ENCODE data around the gene TTLL3. TPM values are rescaled to one million over a fixed set of nuclear protein-coding genes. Genes with fewer than 3 reads are reported as not detected.
"Not testable (repeated sequence)": the region's sequence is repeated elsewhere in the genome, so short reads cannot be mapped to it uniquely, and the experiment has no call there.

The TTLL3 gene
- polyA plus RNA-seq, 3 donors = 18.4 to 39.7 (median 28.9) TPM

DNA sequence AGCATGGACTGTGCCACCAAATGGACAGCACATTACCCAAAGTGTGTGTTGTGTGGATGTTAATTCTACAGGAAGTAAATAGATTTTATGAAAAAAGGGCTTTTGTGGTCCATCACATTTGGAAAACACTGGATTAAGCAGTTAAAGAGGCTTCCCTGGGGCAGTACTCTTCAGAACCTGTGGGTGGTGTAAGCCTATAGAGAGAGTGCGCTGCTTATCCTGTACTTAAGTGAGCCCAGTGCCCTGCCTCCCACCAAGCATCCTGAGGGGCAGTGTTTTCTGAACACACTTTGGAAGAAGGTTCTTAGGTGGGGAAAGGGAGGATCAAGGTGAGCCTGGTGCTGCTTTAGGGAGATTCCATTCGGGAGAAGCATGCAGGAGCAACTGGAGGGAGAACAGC, 10.9 kb downstream of the TTLL3 start:
- WGBS, 3 donors = 54 to 86% (median 85%) methylated on average over 2 of the region's 2 CpGs
- H3K27ac ChIP-seq (ENCODE audit: low read depth, low read length) = no peak overlapping the region

- H3K27ac ChIP-seq (ENCODE audit: low read depth, low read length) = no peak overlapping the region
- WGBS, 3 donors = 70 to 79% (median 73%) methylated on average over 14 of the region's 14 CpGs
Measured at GRCh38 chr3:9825451-9826040, 15.5 kb downstream of the TTLL3 start.

- no peak overlapping the region for H3K27ac ChIP-seq (ENCODE audit: low read depth, low read length)
- 71 to 82% (median 82%) methylated on average over 20 of the region's 20 CpGs for WGBS, 3 donors
Measured at GRCh38 chr3:9826815-9827573, 16.9 kb downstream of the TTLL3 start.

DNA sequence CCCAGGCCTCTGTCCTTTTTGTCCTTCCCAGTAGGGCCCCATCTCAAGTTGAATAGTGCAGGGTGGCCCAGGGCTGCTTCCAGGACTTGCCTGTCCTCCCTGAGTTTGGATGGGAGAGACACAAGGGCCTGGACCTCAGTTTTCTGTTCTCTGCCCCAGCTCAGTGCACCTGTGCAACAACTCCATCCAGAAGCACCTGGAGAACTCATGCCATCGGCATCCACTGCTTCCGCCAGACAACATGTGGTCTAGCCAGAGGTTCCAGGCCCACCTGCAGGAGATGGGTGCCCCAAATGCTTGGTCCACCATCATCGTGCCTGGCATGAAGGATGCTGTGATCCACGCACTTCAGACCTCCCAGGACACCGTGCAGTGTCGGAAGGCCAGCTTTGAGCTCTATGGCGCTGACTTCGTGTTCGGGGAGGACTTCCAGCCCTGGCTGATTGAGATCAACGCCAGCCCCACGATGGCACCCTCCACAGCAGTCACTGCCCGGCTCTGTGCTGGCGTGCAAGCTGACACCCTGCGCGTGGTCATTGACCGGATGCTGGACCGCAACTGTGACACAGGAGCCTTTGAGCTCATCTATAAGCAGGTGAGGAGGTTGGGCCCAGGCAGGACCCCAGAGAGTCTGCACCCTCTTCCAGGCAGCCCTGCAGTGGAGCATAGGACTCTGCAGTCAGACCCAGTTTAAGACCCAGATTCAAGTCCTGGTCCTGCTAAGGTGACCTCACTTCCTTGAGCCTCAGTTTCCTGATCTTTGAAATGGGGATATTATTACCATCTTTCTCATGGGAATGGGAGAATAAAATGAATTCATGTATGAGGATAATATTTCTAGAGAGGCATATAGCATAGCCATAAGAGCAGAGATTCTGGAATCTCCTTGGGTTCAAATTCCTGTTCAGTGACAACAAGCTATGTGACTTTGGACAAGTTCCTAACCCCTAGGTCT, 19.0 kb downstream of the TTLL3 start:
- WGBS, 3 donors = 88 to 98% (median 96%) methylated on average over 17 of the region's 17 CpGs
- no peak overlapping the region for H3K27ac ChIP-seq (ENCODE audit: low read depth, low read length)

GRCh38 chr3:9831253-9831652, 21.2 kb downstream of the TTLL3 start:
- 91 to 97% (median 96%) methylated on average over 3 of the region's 3 CpGs for WGBS, 3 donors

DNA sequence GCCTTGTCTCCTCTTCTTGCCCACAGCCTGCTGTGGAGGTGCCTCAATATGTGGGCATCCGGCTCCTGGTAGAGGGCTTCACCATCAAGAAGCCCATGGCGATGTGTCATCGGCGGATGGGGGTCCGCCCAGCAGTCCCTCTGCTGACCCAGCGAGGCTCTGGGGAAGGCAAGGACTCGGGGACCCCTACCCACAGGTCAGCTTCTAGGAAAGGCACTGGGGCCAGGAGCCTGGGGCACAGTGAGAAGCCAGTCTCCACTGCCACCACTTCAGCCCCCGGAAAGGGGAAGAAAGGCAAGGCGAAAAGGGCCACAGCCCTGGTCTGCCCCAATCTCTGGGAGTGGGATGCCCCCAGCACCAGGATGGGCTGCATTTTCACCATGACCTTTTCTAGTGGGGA, 23.0 kb downstream of the TTLL3 start:
- H3K27ac ChIP-seq (ENCODE audit: low read depth, low read length) = no peak overlapping the region
- WGBS, 3 donors = 90 to 99% (median 95%) methylated on average over 9 of the region's 9 CpGs

More at GRCh38 chr3:9831253-9831652, 21.2 kb downstream of the TTLL3 start:
- no peak overlapping the region for H3K27ac ChIP-seq (ENCODE audit: low read depth, low read length)

GRCh38 chr3:9834520-9835380, 24.7 kb downstream of the TTLL3 start:
- no peak overlapping the region for H3K27ac ChIP-seq (ENCODE audit: low read depth, low read length)
- 73 to 85% (median 84%) methylated on average over 17 to 18 of the region's 18 CpGs for WGBS, 3 donors

- WGBS, 3 donors = 62 to 73% (median 69%) methylated on average over 12 of the region's 12 CpGs
- H3K27ac ChIP-seq (ENCODE audit: low read depth, low read length) = no peak overlapping the region
Measured at GRCh38 chr3:9837701-9838582, 27.9 kb downstream of the TTLL3 start.

GRCh38 chr3:9838856-9839255, 28.8 kb downstream of the TTLL3 start:
- 69 to 84% (median 80%) methylated on average over 4 of the region's 4 CpGs for WGBS, 3 donors
- H3K27ac ChIP-seq (ENCODE audit: low read depth, low read length) = no peak overlapping the region

- WGBS, 3 donors = 74 to 85% (median 78%) methylated on average over 8 of the region's 8 CpGs
- H3K27ac ChIP-seq (ENCODE audit: low read depth, low read length) = no peak overlapping the region
Measured at GRCh38 chr3:9841015-9841414, 31.0 kb downstream of the TTLL3 start.

DNA sequence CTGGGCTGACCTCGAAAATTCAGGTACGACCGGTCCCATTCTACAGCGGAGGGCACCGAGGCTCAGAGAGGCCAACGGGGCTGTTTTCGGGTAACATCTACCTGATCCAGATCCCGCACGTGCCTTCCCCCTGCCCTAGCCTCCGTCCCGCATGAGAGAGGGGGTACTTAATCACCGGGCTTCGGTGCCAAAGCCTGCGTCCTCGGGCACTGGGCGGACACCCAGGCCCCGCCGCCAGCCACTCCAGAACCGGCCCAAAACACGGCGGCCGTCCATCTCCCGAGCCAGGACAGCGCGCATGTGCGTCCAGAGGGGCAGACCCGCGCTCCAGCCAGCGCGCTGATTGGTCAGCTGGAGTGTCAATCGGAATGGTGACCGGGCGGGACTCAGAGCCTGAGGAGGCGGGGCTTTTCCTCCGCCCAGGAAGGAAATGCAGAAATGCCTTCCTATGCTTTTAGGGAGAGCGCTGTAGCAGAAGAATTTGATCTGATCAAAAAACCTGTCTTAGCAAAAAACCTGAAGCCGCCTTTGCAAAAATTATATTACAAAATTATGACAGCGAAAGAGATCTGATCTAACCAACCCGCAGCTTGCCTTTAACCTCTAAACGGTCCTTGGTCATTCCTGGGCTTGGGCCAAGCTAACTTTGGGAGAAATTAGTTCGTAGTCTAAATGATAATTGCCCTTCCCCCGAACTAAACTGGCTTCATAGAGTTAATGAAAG, 33.8 kb downstream of the TTLL3 start, which contains the start of gene RPUSD3:
TSS of gene RPUSD3 (minus strand) at position 294 of the 724 bp plus-strand sequence. CDS start at position 276, 18 bp downstream.
- H3K27ac ChIP-seq (ENCODE audit: low read depth, low read length) = no peak within 1 kb of the TSS
- WGBS, 3 donors = 1% methylated on average over 42 of the region's 42 CpGs

- no peak overlapping the region for H3K27ac ChIP-seq (ENCODE audit: low read depth, low read length)
- 55 to 72% (median 58%) methylated on average over 6 of the region's 6 CpGs for WGBS, 3 donors
Measured at GRCh38 chr3:9846231-9846630, 36.2 kb downstream of the TTLL3 start.

DNA sequence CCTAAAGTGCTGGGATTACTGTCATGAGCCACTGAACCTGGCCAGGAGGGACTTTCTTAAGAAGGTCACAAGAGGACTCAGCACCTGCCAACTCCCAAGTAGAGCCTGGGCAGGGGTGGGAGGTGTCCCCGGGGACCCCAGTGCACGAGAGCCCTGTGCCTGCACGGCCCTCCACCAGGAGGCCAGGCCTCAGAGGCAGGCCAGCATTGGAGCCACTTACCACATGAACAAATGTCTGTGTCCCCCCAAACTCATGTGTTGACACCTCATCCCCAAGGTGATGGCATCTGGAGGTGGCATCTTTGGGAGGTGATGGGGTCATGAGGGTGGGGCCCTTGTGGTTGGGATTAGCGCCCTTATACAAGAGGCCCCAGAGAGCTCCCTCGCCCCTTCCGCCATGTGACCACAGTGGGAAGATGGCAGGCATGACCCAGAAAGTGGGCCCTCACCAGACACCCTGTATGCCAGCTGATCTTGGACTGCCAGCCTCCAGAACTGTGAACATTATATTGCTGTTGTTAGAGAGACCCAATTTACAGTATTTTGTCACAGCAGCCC, 36.9 kb downstream of the TTLL3 start:
- WGBS, 3 donors = 92 to 96% (median 94%) methylated on average over 6 of the region's 6 CpGs
- H3K27ac ChIP-seq (ENCODE audit: low read depth, low read length) = no peak overlapping the region

DNA sequence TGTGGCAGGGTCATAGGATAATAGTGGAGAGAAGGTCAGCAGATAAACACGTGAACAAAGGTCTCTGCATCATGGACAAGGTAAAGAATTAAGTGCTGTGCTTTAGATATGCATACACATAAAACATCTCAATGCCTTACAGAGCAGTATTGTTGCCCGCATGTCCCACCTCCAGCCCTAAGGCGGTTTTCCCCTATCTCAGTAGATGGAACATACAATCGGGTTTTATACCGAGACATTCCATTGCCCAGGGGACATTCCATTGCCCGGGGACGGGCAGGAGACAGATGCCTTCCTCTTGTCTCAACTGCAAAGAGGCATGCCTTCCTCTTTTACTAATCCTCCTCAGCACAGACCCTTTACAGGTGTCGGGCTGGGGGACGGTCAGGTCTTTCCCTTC, 37.8 kb downstream of the TTLL3 start:
- H3K27ac ChIP-seq (ENCODE audit: low read depth, low read length) = not testable (repeated sequence)
- 60 to 69% (median 64%) methylated on average over 3 to 9 of the region's 9 CpGs for WGBS, 3 donors

GRCh38 chr3:9848860-9849259, 38.8 kb downstream of the TTLL3 start:
- not testable (repeated sequence) for H3K27ac ChIP-seq (ENCODE audit: low read depth, low read length)
- WGBS, 3 donors = 23 to 45% (median 33%) methylated on average over 4 of the region's 4 CpGs

DNA sequence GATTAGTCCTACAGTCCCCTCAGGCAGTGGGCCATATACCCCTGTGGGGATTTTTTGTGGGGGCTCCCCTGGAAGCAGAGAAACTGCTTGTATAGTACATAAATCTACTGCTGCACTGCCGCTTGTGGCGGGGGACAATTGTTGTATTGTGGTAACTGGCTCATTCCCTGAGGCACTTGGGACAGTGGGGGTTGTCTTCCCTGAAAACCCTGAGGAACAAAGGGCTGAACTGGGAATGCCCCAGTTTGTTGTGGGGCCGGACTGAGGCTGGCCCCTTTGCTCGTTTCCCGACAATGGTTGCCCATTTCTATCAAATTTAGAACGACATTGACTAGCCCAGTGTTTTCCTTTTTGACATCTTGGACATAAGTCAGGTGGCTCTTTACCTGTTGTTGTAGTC, 41.3 kb downstream of the TTLL3 start:
- 87 to 97% (median 93%) methylated on average over 6 of the region's 6 CpGs for WGBS, 3 donors
- H3K27ac ChIP-seq (ENCODE audit: low read depth, low read length) = not testable (repeated sequence)
